ENCODE measurements around the gene SH3YL1.

SH3YL1 gene

DNA sequence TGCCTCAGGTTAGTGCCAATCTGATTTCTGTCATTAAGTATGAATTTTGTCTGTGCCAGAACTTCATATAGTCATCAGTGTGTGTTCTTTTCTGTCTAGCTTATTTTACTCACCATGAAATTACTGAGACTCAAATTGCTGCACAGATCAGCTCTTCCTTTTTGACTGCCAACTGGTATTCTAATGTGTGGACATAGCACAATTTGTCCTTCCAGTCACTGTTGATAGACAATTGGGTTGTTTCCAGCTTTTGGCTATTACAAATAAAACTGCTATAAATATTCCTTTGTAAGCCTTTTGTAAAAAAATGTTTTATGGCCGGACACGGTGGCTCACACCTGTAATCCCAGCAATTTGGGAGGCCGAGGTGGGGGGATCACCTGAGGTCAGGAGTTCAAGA is 7.7 kb downstream of the SH3YL1 start:
- no peak for TF ChIP-seq ZFX (IDR thresholded peaks at IDR 0.05; ENCODE audit: borderline replicate concordance)
- no peak for TF ChIP-seq CTCF (IDR thresholded peaks at IDR 0.05)

DNA sequence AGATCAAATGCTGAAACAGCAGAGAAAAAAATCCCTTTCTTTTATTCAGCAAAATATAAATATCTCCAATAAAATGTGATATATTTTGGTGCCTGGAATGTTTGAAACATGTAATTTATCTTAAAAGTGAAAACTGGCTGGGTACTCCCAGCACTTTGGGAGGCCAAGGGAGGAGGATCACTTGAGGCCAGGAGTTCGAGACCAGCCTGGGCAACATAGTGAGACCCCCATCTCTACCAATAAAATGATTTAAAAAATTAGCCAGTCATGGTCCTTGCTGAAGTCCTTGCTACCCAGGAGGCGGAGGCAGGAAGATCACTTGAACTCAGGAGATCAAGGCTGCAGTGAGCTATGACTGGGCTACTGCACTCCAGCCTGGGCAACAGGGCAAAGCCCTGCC is 8.6 kb downstream of the SH3YL1 start:
- TF ChIP-seq CTCF (IDR thresholded peaks at IDR 0.05) (no peak), ZFX (IDR thresholded peaks at IDR 0.05; ENCODE audit: borderline replicate concordance) (no peak)
- no peak overlapping the region for H3K27ac ChIP-seq

More for the DNA sequence above, 7.7 kb downstream of the SH3YL1 start:
- no peak overlapping the region for H3K27ac ChIP-seq

GRCh38 chr2:254241-254640 is 9.6 kb downstream of the SH3YL1 start:
- TF ChIP-seq ZFX (IDR thresholded peaks at IDR 0.05; ENCODE audit: borderline replicate concordance) (no peak), CTCF (IDR thresholded peaks at IDR 0.05) (no peak)
- no peak overlapping the region for H3K27ac ChIP-seq

DNA sequence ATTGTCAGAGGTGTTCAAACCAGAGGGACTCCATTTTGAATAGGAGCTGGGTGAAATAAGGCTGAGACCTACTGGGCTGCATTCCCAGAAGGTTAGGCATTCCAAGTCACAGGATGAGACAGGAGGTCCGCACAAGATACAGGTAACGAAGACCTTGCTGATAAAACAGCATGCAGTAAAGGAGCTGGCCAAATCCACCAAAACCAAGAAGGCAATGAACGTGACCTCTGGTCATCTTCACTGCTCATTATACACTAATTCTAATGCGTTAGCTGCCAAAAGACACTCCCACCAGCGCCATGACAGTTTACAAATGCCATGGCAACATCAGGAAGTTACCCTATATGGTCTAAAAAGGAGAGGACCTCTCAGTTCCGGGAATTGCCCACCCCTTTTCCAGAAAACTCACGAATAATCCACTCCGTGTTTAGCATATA is 10.6 kb downstream of the SH3YL1 start:
- H3K27ac ChIP-seq: no peak overlapping the region
- TF ChIP-seq ZFX (IDR thresholded peaks at IDR 0.05; ENCODE audit: borderline replicate concordance) (no peak), CTCF (IDR thresholded peaks at IDR 0.05) (no peak)

DNA sequence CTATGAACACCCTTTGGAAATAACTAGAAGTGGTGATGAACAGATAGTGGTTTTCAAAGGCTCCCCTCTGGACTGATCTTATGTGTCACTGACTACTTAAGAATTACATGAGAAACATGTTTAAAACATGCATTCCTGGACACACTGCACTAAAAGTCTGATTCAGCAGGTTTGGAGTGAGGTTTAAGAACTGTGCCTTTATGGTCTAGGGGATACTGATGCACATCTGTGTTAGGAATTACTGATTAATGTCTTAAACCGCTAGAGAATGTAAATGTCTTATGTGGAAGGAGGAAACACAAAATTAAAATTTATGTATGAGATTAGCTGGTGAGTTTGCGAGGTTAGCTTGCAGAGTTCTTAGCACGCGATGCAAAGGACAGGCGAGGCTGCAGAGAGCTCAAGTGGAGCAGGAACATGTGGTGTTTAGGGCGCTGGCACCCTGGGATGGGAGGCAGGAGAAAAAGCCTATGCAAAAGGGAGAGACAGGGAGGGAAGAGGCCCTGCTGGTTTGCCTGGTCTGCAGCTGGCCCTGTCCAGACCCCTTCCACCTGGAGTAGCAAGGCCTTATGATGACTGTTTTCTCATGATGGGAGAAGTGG is 11.7 kb downstream of the SH3YL1 start:
- TF ChIP-seq ZFX (IDR thresholded peaks at IDR 0.05; ENCODE audit: borderline replicate concordance) (no peak), CTCF (IDR thresholded peaks at IDR 0.05) (no peak)
- no peak overlapping the region for H3K27ac ChIP-seq

GRCh38 chr2:249538-250042 is 14.2 kb downstream of the SH3YL1 start:
- no peak overlapping the region for H3K27ac ChIP-seq
- TF ChIP-seq ZFX (IDR thresholded peaks at IDR 0.05; ENCODE audit: borderline replicate concordance): no peak
- no peak for TF ChIP-seq CTCF (IDR thresholded peaks at IDR 0.05)

- no peak overlapping the region for H3K27ac ChIP-seq
- TF ChIP-seq CTCF (IDR thresholded peaks at IDR 0.05) (no peak), ZFX (IDR thresholded peaks at IDR 0.05; ENCODE audit: borderline replicate concordance) (no peak)
Observed at GRCh38 chr2:248724-249123, 15.1 kb downstream of the SH3YL1 start.

All from 22Rv1 (cell line).